Liver (tissue), 9 donors: ENCODE data around the gene SEMA4D. TPM values are rescaled to one million over a fixed set of nuclear protein-coding genes. Genes with fewer than 3 reads are reported as not detected.

Experiments
- DNase-seq: peaks from one replicate; pipeline ENCODE4 v3.0.0-alpha.2; 2017; ENCODE audit warnings: low spot score
- H3K27ac ChIP-seq, 2 donors: one replicate each; pipeline ENCODE4 v1.7.0; 2013; ENCODE audit warnings: inconsistent platforms in 2 of 2, low read length in 2 of 2, control low read depth in 1 of 2, low read depth in 1 of 2, mild to moderate bottlenecking in 1 of 2
- H3K27me3 ChIP-seq, 4 donors: one replicate each; pipeline versions ENCODE4 v1.6.1 to v1.7.0; 2013; ENCODE audit warnings: low read length in 3 of 4, inconsistent platforms in 1 of 4, mild to moderate bottlenecking in 1 of 4, moderate library complexity in 1 of 4; ENCODE audit not compliant: control insufficient read depth in 4 of 4, insufficient read depth in 4 of 4
- H3K36me3 ChIP-seq, 4 donors: one replicate each; pipeline versions ENCODE4 v1.6.1 to v1.7.0; 2013; ENCODE audit warnings: low read length in 3 of 4, mild to moderate bottlenecking in 3 of 4, low read depth in 1 of 4, moderate library complexity in 1 of 4; ENCODE audit not compliant: control insufficient read depth in 4 of 4, insufficient read depth in 3 of 4
- H3K4me1 ChIP-seq, 4 donors: one replicate each; pipeline versions ENCODE4 v1.6.1 to v1.7.0; 2013; ENCODE audit warnings: low read length in 3 of 4, mild to moderate bottlenecking in 3 of 4, moderate library complexity in 1 of 4; ENCODE audit not compliant: control insufficient read depth in 4 of 4, insufficient read depth in 4 of 4
- H3K4me3 ChIP-seq, 3 donors: one replicate each; pipeline versions ENCODE4 v1.6.1 to v1.7.0; 2013; ENCODE audit warnings: low read length in 3 of 3, control low read depth in 1 of 3, low read depth in 1 of 3, mild to moderate bottlenecking in 1 of 3
- H3K9ac ChIP-seq, 2 donors: one replicate each; pipeline ENCODE4 v1.7.0; 2013; ENCODE audit warnings: low read length in 2 of 2, mild to moderate bottlenecking in 2 of 2, moderate library complexity in 2 of 2, control low read depth in 1 of 2, low read depth in 1 of 2
- H3K9me3 ChIP-seq, 4 donors: one replicate each; pipeline versions ENCODE4 v1.6.1 to v1.7.0; 2013; ENCODE audit warnings: low read length in 3 of 4; ENCODE audit not compliant: control insufficient read depth in 4 of 4
- EGR1 ChIP-seq, 2 donors: IDR thresholded peaks; 2 replicates each; pipeline ENCODE4 v1.6.1; 2016 to 2018; ENCODE audit warnings: antibody characterized with exemption in 2 of 2, low read depth in 2 of 2
- FOXA1 ChIP-seq: IDR thresholded peaks from 2 replicates; pipeline ENCODE4 v1.6.1; 2016; ENCODE audit warnings: antibody characterized with exemption
- FOXA2 ChIP-seq: IDR thresholded peaks from 2 replicates; pipeline ENCODE4 v1.6.1; 2016; ENCODE audit warnings: antibody characterized with exemption
- GABPA ChIP-seq, 2 donors: IDR thresholded peaks in 1 of 2; conservative IDR thresholded peaks in 1 of 2; 2 replicates each; pipeline ENCODE4 v1.6.1; 2016; ENCODE audit warnings: antibody characterized with exemption in 2 of 2, mild to moderate bottlenecking in 1 of 2, moderate library complexity in 1 of 2
- HNF4A ChIP-seq, 2 donors: conservative IDR thresholded peaks; 2 replicates each; pipeline ENCODE4 v1.6.1; 2016; ENCODE audit warnings: antibody characterized with exemption in 2 of 2, mild to moderate bottlenecking in 2 of 2
- HNF4G ChIP-seq: IDR thresholded peaks from 2 replicates; pipeline ENCODE4 v1.6.1; 2016; ENCODE audit warnings: antibody characterized with exemption
- JUND ChIP-seq, 2 donors: IDR thresholded peaks; 2 replicates each; pipeline ENCODE4 v1.6.1; 2016; ENCODE audit warnings: antibody characterized with exemption in 2 of 2
- MAX ChIP-seq: IDR thresholded peaks from 2 replicates; pipeline ENCODE4 v1.6.1; 2016; ENCODE audit warnings: antibody characterized with exemption
- NR2F2 ChIP-seq: IDR thresholded peaks from 2 replicates; pipeline ENCODE4 v1.6.1; 2016; ENCODE audit warnings: antibody characterized with exemption
- RAD21 ChIP-seq, 2 donors: IDR thresholded peaks; 2 replicates each; pipeline ENCODE4 v1.6.1; 2016; ENCODE audit warnings: antibody characterized with exemption in 2 of 2, mild to moderate bottlenecking in 2 of 2
- RXRA ChIP-seq, 2 donors: IDR thresholded peaks; 2 replicates each; pipeline ENCODE4 v1.6.1; 2017 to 2018; ENCODE audit warnings: antibody characterized with exemption in 2 of 2, mild to moderate bottlenecking in 1 of 2
- SP1 ChIP-seq: IDR thresholded peaks from 2 replicates; pipeline ENCODE4 v1.6.1; 2018; ENCODE audit warnings: antibody characterized with exemption, mild to moderate bottlenecking
- TAF1 ChIP-seq: conservative IDR thresholded peaks from 2 replicates; pipeline ENCODE4 v1.6.1; 2016; ENCODE audit warnings: antibody characterized with exemption, mild to moderate bottlenecking
- YY1 ChIP-seq: IDR thresholded peaks from 2 replicates; pipeline ENCODE4 v1.6.1; 2016; ENCODE audit warnings: antibody characterized with exemption, mild to moderate bottlenecking
- WGBS: extraction: QIAGEN DNeasy Blood & Tissue Kit; methylation state at CpG from one replicate; pipeline ENCODE4 v1.1.7; 2013; 5-methylcytosine and 5-hydroxymethylcytosine counted together
- polyA plus RNA-seq, 2 donors: library from polyadenylated mRNA; stranded (reverse) in 1 of 2; unstranded in 1 of 2; fragments of 200-250 nt in 1 of 2; fragments of >200 nt in 1 of 2; fragmentation: Nextera tagmentation in 1 of 2; extraction: Ambion mirVana in 1 of 2; gene quantifications; one replicate each; pipeline versions ENCODE4 v1.2.1 to v1.2.3, GENCODE V29; 2013 to 2015
- total RNA-seq, 2 donors: library from RNA; depleted of rRNA; stranded (reverse); fragments of >200 nt; gene quantifications; one replicate each; pipeline ENCODE4 v1.2.3, GENCODE V29; 2014
- TF ChIP-seq, protein P1 (sequence below): fragments of 150-350 bp; IDR thresholded peaks from 2 replicates; pipeline ENCODE4 v1.5.1; 2017; ENCODE audit warnings: improper control_type of control experiment, low read depth, low read length; ENCODE audit not compliant: missing input control
- TF ChIP-seq, protein P2 (sequence below): IDR thresholded peaks from 2 replicates; pipeline ENCODE4 v1.6.1; 2016; ENCODE audit warnings: antibody characterized with exemption, mild to moderate bottlenecking
- TF ChIP-seq, protein P3 (sequence below): IDR thresholded peaks from 2 replicates; pipeline ENCODE4 v1.6.1; 2016; ENCODE audit warnings: antibody characterized with exemption
- donor health status: healthy.
- donor health status: healthy.
- donor health status: healthy.
- donor health status: healthy.
- donor health status: healthy.

The SEMA4D gene
- total and polyA plus RNA-seq, 4 donors = 1.4 to 12.0 (median 4.1) TPM

GRCh38 chr9:89541798-89542197 is 43.9 kb upstream of the SEMA4D start:
- Histone ChIP-seq H3K4me1 (no peaks in the 10 kb centered on the region), H3K27ac (no peak overlapping the region), H3K36me3 (no peaks in the 10 kb centered on the region), H3K9ac (no peak overlapping the region), H3K4me3 (no peak overlapping the region), H3K27me3 (no peaks in the 10 kb centered on the region), H3K9me3 (peaks cover 0 to 2% (median 0%) of the 10 kb centered on the region in 4 donors)
- no peak for DNase-seq
- TF ChIP-seq RAD21 (IDR thresholded peaks at IDR 0.05) (no peak), EGR1 (IDR thresholded peaks at IDR 0.05; ENCODE audit: low read depth in 2 of 2) (no peak), MAX (no peak), FOXA2 (no peak), RXRA (IDR thresholded peaks at IDR 0.05) (no peak), JUND (IDR thresholded peaks at IDR 0.05) (no peak), GABPA (IDR thresholded peaks at IDR 0.05 in 1 of 2, conservative IDR thresholded peaks at IDR 0.05 in 1 of 2) (no peak)
- TF ChIP-seq, protein P1, sequence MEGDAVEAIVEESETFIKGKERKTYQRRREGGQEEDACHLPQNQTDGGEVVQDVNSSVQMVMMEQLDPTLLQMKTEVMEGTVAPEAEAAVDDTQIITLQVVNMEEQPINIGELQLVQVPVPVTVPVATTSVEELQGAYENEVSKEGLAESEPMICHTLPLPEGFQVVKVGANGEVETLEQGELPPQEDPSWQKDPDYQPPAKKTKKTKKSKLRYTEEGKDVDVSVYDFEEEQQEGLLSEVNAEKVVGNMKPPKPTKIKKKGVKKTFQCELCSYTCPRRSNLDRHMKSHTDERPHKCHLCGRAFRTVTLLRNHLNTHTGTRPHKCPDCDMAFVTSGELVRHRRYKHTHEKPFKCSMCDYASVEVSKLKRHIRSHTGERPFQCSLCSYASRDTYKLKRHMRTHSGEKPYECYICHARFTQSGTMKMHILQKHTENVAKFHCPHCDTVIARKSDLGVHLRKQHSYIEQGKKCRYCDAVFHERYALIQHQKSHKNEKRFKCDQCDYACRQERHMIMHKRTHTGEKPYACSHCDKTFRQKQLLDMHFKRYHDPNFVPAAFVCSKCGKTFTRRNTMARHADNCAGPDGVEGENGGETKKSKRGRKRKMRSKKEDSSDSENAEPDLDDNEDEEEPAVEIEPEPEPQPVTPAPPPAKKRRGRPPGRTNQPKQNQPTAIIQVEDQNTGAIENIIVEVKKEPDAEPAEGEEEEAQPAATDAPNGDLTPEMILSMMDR = no peak
- 89% methylated on average over 3 of the region's 3 CpGs for WGBS

- no peak for DNase-seq
- TF ChIP-seq, protein P2, sequence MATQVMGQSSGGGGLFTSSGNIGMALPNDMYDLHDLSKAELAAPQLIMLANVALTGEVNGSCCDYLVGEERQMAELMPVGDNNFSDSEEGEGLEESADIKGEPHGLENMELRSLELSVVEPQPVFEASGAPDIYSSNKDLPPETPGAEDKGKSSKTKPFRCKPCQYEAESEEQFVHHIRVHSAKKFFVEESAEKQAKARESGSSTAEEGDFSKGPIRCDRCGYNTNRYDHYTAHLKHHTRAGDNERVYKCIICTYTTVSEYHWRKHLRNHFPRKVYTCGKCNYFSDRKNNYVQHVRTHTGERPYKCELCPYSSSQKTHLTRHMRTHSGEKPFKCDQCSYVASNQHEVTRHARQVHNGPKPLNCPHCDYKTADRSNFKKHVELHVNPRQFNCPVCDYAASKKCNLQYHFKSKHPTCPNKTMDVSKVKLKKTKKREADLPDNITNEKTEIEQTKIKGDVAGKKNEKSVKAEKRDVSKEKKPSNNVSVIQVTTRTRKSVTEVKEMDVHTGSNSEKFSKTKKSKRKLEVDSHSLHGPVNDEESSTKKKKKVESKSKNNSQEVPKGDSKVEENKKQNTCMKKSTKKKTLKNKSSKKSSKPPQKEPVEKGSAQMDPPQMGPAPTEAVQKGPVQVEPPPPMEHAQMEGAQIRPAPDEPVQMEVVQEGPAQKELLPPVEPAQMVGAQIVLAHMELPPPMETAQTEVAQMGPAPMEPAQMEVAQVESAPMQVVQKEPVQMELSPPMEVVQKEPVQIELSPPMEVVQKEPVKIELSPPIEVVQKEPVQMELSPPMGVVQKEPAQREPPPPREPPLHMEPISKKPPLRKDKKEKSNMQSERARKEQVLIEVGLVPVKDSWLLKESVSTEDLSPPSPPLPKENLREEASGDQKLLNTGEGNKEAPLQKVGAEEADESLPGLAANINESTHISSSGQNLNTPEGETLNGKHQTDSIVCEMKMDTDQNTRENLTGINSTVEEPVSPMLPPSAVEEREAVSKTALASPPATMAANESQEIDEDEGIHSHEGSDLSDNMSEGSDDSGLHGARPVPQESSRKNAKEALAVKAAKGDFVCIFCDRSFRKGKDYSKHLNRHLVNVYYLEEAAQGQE = no peak
- no peak for TF ChIP-seq FOXA2
- TF ChIP-seq RXRA (IDR thresholded peaks at IDR 0.05) = no peak
- no peak for TF ChIP-seq GABPA (IDR thresholded peaks at IDR 0.05 in 1 of 2, conservative IDR thresholded peaks at IDR 0.05 in 1 of 2)
- no peak for TF ChIP-seq YY1
- no peak for TF ChIP-seq HNF4G
- no peak for TF ChIP-seq EGR1 (IDR thresholded peaks at IDR 0.05; ENCODE audit: low read depth in 2 of 2)
- TF ChIP-seq TAF1 = no peak
- no peak for TF ChIP-seq HNF4A (conservative IDR thresholded peaks at IDR 0.05)
- TF ChIP-seq RAD21 (IDR thresholded peaks at IDR 0.05) = no peak
- TF ChIP-seq NR2F2 = no peak
- TF ChIP-seq, protein P3, sequence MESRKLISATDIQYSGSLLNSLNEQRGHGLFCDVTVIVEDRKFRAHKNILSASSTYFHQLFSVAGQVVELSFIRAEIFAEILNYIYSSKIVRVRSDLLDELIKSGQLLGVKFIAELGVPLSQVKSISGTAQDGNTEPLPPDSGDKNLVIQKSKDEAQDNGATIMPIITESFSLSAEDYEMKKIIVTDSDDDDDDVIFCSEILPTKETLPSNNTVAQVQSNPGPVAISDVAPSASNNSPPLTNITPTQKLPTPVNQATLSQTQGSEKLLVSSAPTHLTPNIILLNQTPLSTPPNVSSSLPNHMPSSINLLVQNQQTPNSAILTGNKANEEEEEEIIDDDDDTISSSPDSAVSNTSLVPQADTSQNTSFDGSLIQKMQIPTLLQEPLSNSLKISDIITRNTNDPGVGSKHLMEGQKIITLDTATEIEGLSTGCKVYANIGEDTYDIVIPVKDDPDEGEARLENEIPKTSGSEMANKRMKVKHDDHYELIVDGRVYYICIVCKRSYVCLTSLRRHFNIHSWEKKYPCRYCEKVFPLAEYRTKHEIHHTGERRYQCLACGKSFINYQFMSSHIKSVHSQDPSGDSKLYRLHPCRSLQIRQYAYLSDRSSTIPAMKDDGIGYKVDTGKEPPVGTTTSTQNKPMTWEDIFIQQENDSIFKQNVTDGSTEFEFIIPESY = no peak
- no peak for TF ChIP-seq FOXA1
- no peak for TF ChIP-seq SP1
- no peaks in the 10 kb centered on the region for H3K9me3 ChIP-seq
- H3K9ac ChIP-seq = no peak overlapping the region
- no peaks in the 10 kb centered on the region for H3K36me3 ChIP-seq
- H3K27ac ChIP-seq = no peak overlapping the region
- H3K4me3 ChIP-seq = no peak overlapping the region
- no peaks in the 10 kb centered on the region for H3K27me3 ChIP-seq
- 96% methylated on average over 8 of the region's 8 CpGs for WGBS
- H3K4me1 ChIP-seq = no peaks in the 10 kb centered on the region
Observed at GRCh38 chr9:89539374-89539773, 41.5 kb upstream of the SEMA4D start.
